Panc1 (cell line): ENCODE data around the gene CHST15. TPM values are rescaled to one million over a fixed set of nuclear protein-coding genes. Genes with fewer than 3 reads are reported as not detected.

Experiments used
- ATAC-seq: fragments of 200-7000 bp; cut with Tn5 transposase; 2 replicates; pipeline ENCODE4 v1.9.1; 2020; ENCODE audit warnings: mild to moderate bottlenecking, moderate library complexity
- BruUV-seq: library from RNA; stranded (reverse); fragments of 400-500 nt; replicated peaks from 2 replicates; lab custom pipeline; 2021; lab: Mats Ljungman, UMichigan
- CTCF ChIA-PET: fragments of 300-600 bp; sonication (Branson Sonifier 250); formaldehyde crosslinking; loops from one replicate; lab custom pipeline; 2022; ENCODE audit warnings: antibody characterized with exemption; lab: Charles Lee
- POLR2A ChIA-PET: fragments of 300-600 bp; sonication (Branson Sonifier 250); formaldehyde crosslinking; loops from one replicate; lab custom pipeline; 2022; ENCODE audit warnings: antibody characterized with exemption; lab: Charles Lee
- DNase-seq: peaks from one replicate; pipeline ENCODE4 v3.0.0-alpha.2; 2010; ENCODE audit warnings: low read depth, low spot score
- H3K27ac ChIP-seq: 2 replicates; pipeline ENCODE4 v1.5.1; 2011; ENCODE audit warnings: mild to moderate bottlenecking, low read length, inconsistent platforms
- H3K27me3 ChIP-seq: fragments of 200-500 bp; sonication (Bioruptor generic); 2 replicates; pipeline ENCODE4 v1.6.0; 2014; ENCODE audit warnings: low read length, inconsistent platforms; ENCODE audit not compliant: control insufficient read depth, insufficient read depth
- H3K36me3 ChIP-seq: fragments of 200-500 bp; sonication (Bioruptor generic); 2 replicates; pipeline ENCODE4 v1.5.1; 2014; ENCODE audit warnings: inconsistent platforms, mild to moderate bottlenecking, low read length, moderate library complexity; ENCODE audit not compliant: control insufficient read depth, insufficient read depth
- H3K4me1 ChIP-seq: 2 replicates; pipeline ENCODE4 v1.5.1; 2011; ENCODE audit warnings: inconsistent platforms, mild to moderate bottlenecking, low read length, moderate library complexity; ENCODE audit not compliant: control insufficient read depth, insufficient read depth
- H3K4me3 ChIP-seq, 2 experiments: 2 replicates each; pipeline ENCODE4 v1.5.1; 2011 to 2012; ENCODE audit warnings: low read depth in 2 of 2, low read length in 2 of 2, mild to moderate bottlenecking in 2 of 2, inconsistent platforms in 1 of 2, moderate library complexity in 1 of 2
- H3K9me3 ChIP-seq: fragments of 200-500 bp; sonication (Bioruptor generic); 2 replicates; pipeline ENCODE4 v1.5.1; 2014; ENCODE audit warnings: low read depth, mild to moderate bottlenecking, inconsistent platforms, low read length, moderate library complexity; ENCODE audit not compliant: control insufficient read depth, insufficient read depth
- CTCF ChIP-seq: fragments of 450-650 bp; IDR thresholded peaks from 2 replicates; pipeline ENCODE4 v1.5.1; 2017; ENCODE audit warnings: mild to moderate bottlenecking
- POLR2AphosphoS5 ChIP-seq: IDR thresholded peaks from 2 replicates; pipeline ENCODE4 v1.6.1; 2012; ENCODE audit warnings: mild to moderate bottlenecking, low read depth, low read length, moderate library complexity
- REST ChIP-seq, 2 experiments: IDR thresholded peaks; 2 replicates each; pipeline ENCODE4 v1.6.1; 2011 to 2012; ENCODE audit warnings: low read depth in 2 of 2, control low read depth in 1 of 2, low read length in 1 of 2, mild to moderate bottlenecking in 1 of 2, moderate library complexity in 1 of 2; ENCODE audit not compliant: insufficient read depth in 1 of 2
- SIN3A ChIP-seq: IDR thresholded peaks from 2 replicates; pipeline ENCODE4 v1.6.1; 2012; ENCODE audit warnings: low read depth, mild to moderate bottlenecking, low read length, moderate library complexity, borderline replicate concordance; ENCODE audit not compliant: insufficient read depth
- TCF7L2 ChIP-seq: IDR thresholded peaks from 2 replicates; pipeline ENCODE4 v1.6.1; 2011; ENCODE audit warnings: mild to moderate bottlenecking, low read depth, low read length, inconsistent platforms
- in situ Hi-C: cut with HindIII; loops from 2 replicates; pipeline ENCODE4 v1.10.0; 2016; ENCODE audit warnings: low sequenced_read_pairs, low pct_unique_long_range_greater_than_20kb
- intact Hi-C: fragments of 100-400 bp; cut with micrococcal nuclease; formaldehyde crosslinking; loops from one replicate; pipeline ENCODE4 v1.10.0; 2022; ENCODE audit not compliant: unreplicated experiment
- total RNA-seq: library from RNA; stranded (reverse); gene quantifications from one replicate; pipeline ENCODE4 v1.2.1, GENCODE V29; 2021; ENCODE audit not compliant: unreplicated experiment

The CHST15 gene
- total RNA-seq, 1 experiment from 2014 or later = 33.2 TPM

DNA sequence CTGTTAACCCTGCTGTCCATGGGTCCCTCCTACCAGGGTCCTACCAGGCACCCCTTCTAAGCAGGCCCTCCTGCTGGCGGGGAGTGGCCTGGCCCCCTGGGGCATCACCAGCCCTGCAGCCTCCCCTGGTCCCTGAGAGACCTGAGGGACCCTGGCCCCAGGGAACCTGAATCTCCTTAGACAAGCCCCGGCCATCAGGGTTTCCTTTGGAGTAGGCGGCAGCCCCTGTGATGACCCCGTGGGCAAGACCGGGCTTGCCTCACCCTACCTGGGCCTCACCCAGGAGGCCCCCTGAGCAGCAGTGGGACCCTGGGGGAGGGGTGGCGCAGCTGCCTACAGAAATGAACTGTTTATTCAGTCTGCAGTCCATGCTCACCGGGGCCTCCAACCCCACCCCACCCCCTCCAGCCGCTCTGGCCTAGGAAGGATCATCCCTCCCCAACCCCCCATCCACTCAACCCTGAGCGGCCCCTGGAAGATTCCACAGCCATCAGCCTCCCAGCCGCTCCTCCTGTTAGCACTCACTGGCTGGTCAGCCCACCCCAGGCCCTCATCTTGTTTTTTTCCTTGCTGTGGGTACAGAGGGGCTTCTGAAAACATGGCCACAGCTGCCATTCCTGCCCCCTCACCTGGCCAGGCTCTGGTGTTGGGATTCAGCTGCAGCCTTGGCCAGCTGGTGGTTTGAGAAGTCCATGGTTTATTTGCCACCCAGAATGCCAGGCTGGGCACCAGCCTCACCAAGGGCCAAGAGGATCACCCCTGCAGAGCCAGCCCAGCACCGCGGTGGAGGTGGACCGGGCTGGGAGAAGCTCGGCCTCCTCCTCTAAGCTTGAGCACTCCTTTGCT is 34.8 kb upstream of the CHST15 start:
- intact Hi-C loops (no loop called here), in situ Hi-C loops (no loop called here)
- no peaks in the 10 kb centered on the region for H3K36me3 ChIP-seq
- ChIA-PET POLR2A (no interaction called here), CTCF (no interaction called here)
- no peak overlapping the region for H3K27ac ChIP-seq
- H3K4me1 ChIP-seq = no peaks in the 10 kb centered on the region
- no peaks in the 10 kb centered on the region for H3K9me3 ChIP-seq
- DNase-seq (no peak), ATAC-seq (no peak)
- no TSS peak for BruUV-seq
- H3K27me3 ChIP-seq = no peaks in the 10 kb centered on the region
- no peak overlapping the region for H3K4me3 ChIP-seq
- no peak for TF ChIP-seq SIN3A
- no peak for TF ChIP-seq TCF7L2
- TF ChIP-seq CTCF = no peak
- no peak for TF ChIP-seq POLR2AphosphoS5
- no peak for TF ChIP-seq REST (IDR thresholded peaks at IDR 0.05; ENCODE audit: insufficient read depth in 1 of 2, low read depth in 2 of 2, low read length in 1 of 2)

DNA sequence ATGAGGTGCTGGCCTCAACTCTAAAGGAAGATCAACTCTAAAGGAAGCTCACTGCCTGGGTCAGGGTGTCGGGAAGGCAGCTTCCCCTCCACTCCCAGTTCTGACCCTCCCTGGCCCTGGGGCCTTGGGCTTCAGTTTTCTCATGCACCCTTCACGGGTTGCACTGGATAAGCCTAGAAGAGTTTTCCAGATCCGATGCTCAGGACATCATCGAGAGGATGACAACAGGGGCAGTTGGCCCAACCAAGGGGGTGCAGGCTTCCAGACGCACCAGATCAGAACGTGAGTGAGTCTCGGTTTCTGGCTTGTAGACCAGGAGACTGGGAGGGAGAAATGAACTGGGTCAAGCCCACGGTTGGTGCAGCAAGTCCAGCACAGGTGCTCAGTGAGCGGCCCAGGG is 34.2 kb upstream of the CHST15 start:
- POLR2A ChIA-PET = no interaction called here
- Histone ChIP-seq H3K27ac (no peak overlapping the region), H3K9me3 (no peaks in the 10 kb centered on the region), H3K27me3 (no peaks in the 10 kb centered on the region), H3K4me3 (no peak overlapping the region), H3K36me3 (no peaks in the 10 kb centered on the region), H3K4me1 (no peaks in the 10 kb centered on the region)
- in situ Hi-C loops = no loop called here
- TF ChIP-seq REST (IDR thresholded peaks at IDR 0.05; ENCODE audit: insufficient read depth in 1 of 2, low read depth in 2 of 2, low read length in 1 of 2) (no peak), POLR2AphosphoS5 (no peak), SIN3A (no peak)
- BruUV-seq = no TSS peak
- no peak for DNase-seq
- CTCF ChIA-PET = no interaction called here
- intact Hi-C loops = no loop called here
- ATAC-seq = no peak
